Measurements from ENCODE around the gene C1QB. TPM values are rescaled to one million over a fixed set of nuclear protein-coding genes. Genes with fewer than 3 reads are reported as not detected.

C1QB gene
- total RNA-seq: not detected in 2 replicates

DNA sequence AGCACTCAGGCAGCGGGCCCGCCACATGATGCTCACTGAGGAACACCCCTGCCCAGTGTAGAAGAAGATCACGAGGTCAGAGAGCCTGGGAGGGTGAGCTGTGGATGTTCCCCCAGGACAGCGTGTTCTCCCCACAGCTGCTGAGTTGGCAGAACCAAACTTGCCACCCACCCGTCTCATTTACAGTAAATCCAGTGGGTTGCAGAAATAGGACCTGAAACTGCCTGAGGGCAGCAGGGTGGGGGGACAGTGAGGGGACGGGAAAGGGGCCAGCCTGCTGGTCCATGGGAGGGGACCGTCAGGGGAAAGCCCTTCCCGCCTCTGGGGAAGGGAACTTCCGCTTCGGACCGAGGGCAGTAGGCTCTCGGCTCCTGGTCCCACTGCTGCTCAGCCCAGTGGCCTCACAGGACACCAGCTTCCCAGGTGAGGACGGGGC is at the start of gene C1QB:
C1QB (plus strand) TSS at position 356 of the 436 bp plus-strand sequence. CDS start 6,227 bp downstream, outside the sequence.

DNA sequence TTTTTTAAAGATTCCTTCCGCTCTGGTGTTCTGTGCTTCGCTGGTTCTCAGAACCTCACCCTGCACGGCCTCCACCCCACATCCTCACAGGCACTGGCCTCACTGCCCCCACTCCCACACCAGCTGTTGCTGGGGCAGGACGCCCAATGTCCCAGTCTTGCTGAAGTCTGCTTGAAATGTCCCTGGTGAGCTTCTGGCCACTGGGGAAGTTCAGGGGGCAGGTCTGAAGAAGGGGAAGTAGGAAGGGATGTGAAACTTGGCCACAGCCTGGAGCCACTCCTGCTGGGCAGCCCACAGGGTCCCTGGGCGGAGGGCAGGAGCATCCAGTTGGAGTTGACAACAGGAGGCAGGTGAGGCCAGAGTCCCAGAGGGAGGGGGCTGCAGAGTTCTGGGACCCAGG is 16.7 kb upstream of the C1QB start, which contains the start of gene C1QA:
C1QA (plus strand) TSS at position 276 of the 400 bp plus-strand sequence. CDS start 989 bp downstream, outside the sequence.

DNA sequence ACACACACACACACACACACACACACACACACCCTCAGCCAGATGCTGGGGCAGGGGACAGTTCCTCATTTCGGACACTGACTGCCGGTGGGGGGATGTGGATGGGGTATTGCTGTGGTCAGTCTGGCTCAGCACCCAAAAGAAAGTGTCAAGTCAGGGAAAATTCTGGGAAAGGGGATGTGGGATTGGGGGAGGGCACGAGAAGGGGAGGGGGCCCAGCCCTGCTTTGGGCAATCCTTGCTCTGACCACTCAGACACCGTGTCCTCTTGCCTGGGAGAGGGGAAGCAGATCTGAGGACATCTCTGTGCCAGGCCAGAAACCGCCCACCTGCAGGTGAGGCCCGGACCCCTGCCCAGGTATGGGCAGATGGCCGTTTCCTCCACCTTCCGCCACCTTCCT is 9.7 kb upstream of the C1QB start, which contains the start of gene C1QC:
C1QC (plus strand) TSS at position 253 of the 400 bp plus-strand sequence. CDS start 391 bp downstream, outside the sequence.

GRCh38 chr1:22710701-22711049 is 57.6 kb downstream of the C1QB start, which contains the start of gene EPHB2:
TSS of gene EPHB2 (plus strand) at chr1:22710839. CDS start at chr1:22710983, 144 bp downstream.

Other genes with a start within 250 kb of the C1QB start
- 7.5 and 8.7 TPM in 2 replicates for gene ZBTB40, start 201.4 kb upstream of the C1QB start, total RNA-seq
- not detected in 2 replicates for gene EPHA8, start 89.7 kb upstream of the C1QB start, total RNA-seq
- gene C1QA, start 16.6 kb upstream of the C1QB start, total RNA-seq: not detected in 2 replicates
- gene C1QC, start 9.6 kb upstream of the C1QB start, total RNA-seq: not detected in 2 replicates
- gene EPHB2, start 57.6 kb downstream of the C1QB start, total RNA-seq: 141 and 181 TPM in 2 replicates

All from mesangial cell (primary cell).